Fibroblast of the aortic adventitia (primary cell): ENCODE data around the gene RAP1GAP2. TPM values are rescaled to one million over a fixed set of nuclear protein-coding genes. Genes with fewer than 3 reads are reported as not detected.

Experiments
- DNase-seq: peaks from one replicate; pipeline ENCODE4 v3.0.0-alpha.2; 2010; ENCODE audit warnings: low read depth
- H3K4me3 ChIP-seq: 2 replicates; pipeline ENCODE4 v1.5.1; 2011; ENCODE audit warnings: low read depth, mild to moderate bottlenecking, control low read depth, low read length, moderate library complexity
- CTCF ChIP-seq: IDR thresholded peaks from 2 replicates; pipeline ENCODE4 v1.5.1; 2011; ENCODE audit warnings: mild to moderate bottlenecking, low read length, control low read depth, inconsistent platforms; ENCODE audit not compliant: insufficient read depth
- total RNA-seq: library from RNA; depleted of rRNA; stranded (reverse); fragments of >200 nt; gene quantifications from 2 replicates; pipeline ENCODE4 v1.2.3, GENCODE V29; 2012; ENCODE audit warnings: low replicate concordance

Gene RAP1GAP2
- total RNA-seq, 1 donor, result 5.0 TPM

GRCh38 chr17:3009411-3009920, 213.2 kb downstream of the RAP1GAP2 start:
- no peak for DNase-seq
- TF ChIP-seq CTCF, result no peak
- H3K4me3 ChIP-seq, result no peak overlapping the region

GRCh38 chr17:3011891-3012290, 215.7 kb downstream of the RAP1GAP2 start:
- DNase-seq, result no peak
- no peak for TF ChIP-seq CTCF
- H3K4me3 ChIP-seq, result no peak overlapping the region

GRCh38 chr17:3012926-3013581, 216.8 kb downstream of the RAP1GAP2 start:
- TF ChIP-seq CTCF, result peak; percentile 71
- H3K4me3 ChIP-seq, result no peak overlapping the region
- peak; percentile 62 for DNase-seq

- TF ChIP-seq CTCF, result no peak
- peak; percentile 45 for DNase-seq
- no peak overlapping the region for H3K4me3 ChIP-seq
Measured at GRCh38 chr17:3015890-3016289, 219.7 kb downstream of the RAP1GAP2 start.

- no peak for TF ChIP-seq CTCF
- DNase-seq, result no peak
- H3K4me3 ChIP-seq, result no peak overlapping the region
Measured at GRCh38 chr17:3017936-3018335, 221.7 kb downstream of the RAP1GAP2 start.

DNA sequence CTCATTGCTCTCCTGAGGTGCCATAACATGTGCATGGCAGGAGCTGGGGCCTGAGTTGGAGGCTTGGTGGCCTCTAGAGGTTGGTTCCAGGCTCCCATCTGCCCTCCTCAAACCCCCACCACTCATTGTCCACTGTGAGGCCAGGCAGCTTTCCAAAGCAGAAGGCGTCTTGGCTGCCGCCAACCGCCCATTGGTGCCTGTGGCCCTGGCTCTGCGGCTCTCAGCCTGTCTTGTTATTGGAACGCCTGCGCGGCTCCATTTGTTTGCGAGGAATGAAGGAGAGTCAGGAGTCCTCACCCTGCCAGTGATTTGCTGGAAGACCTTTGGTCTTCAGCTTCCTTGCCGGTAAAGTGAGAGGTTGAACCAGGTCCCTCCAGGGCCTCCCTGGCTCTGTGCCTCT, 223.5 kb downstream of the RAP1GAP2 start:
- no peak overlapping the region for H3K4me3 ChIP-seq
- DNase-seq, result no peak
- TF ChIP-seq CTCF, result no peak

GRCh38 chr17:3020381-3020780, 224.1 kb downstream of the RAP1GAP2 start:
- H3K4me3 ChIP-seq, result no peak overlapping the region
- no peak for DNase-seq
- no peak for TF ChIP-seq CTCF
